GM12891 (cell line): Measurements from ENCODE around the gene SLC22A14.

ENCODE experiments used
- POLR2A ChIP-seq: IDR thresholded peaks from 2 replicates; pipeline ENCODE4 v1.6.1; 2011; ENCODE audit warnings: low read depth, low read length, control low read depth
- POLR2AphosphoS5 ChIP-seq: IDR thresholded peaks from 2 replicates; pipeline ENCODE4 v1.6.1; 2011; ENCODE audit warnings: low read depth, low read length, control low read depth
- TAF1 ChIP-seq: IDR thresholded peaks from 2 replicates; pipeline ENCODE4 v1.6.1; 2011; ENCODE audit warnings: low read depth, low read length, control low read depth

- TF ChIP-seq TAF1 (no peak), POLR2AphosphoS5 (no peak), POLR2A (no peak)
These were observed 14.4 kb upstream of the SLC22A14 start for GRCh38 chr3:38267662-38268061.
